Activated CD8-positive, alpha-beta memory T cell treated with anti-CD3 and anti-CD28 coated beads, Interleukin-2, amount 50 U/mL, for 1 hour (primary cell): ENCODE results near the gene FAM98B.

Experiments
- DNase-seq: peaks from one replicate; pipeline ENCODE4 v3.0.0-alpha.2; 2020; ENCODE audit errors: extremely low read depth

The FAM98B gene

DNA sequence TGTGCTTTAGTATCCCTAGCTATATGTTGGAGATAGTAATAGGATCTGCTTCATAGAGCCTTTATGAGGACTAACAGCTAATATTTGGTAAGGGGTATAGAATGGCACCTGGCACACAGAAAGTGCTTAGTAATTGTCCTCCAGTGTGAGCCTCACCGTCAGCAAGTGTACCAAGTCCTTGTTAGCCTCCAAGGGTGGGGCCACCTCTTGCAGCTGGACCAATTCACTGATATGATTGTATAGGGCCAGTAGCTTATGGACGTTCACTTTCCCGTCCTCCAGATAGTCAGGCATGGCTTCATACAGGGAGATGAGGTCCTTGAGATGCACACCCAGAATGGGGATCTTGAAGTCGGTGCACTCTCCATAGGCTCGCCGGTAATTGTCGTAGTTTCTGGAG lies 53.6 kb downstream of the FAM98B start:
- no peak for DNase-seq

DNA sequence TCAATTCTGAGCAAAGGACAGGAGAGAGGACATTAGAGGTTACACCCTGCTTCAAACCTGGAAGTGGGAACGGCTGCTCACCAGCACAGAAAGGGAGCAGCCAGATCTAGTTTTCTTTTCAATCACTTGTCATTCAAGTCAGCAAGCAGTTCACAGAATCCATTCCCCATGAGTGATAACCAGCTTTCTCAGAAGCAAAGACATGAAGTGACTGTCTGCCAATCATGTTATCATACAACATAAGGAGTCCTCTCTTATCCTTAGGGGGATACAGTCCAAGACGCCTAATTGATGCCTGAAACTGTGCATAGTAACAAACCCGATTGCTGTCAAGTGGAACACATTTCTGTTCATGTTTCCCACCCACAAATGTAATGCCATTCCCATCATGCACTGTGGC lies 54.7 kb downstream of the FAM98B start:
- no peak for DNase-seq

DNA sequence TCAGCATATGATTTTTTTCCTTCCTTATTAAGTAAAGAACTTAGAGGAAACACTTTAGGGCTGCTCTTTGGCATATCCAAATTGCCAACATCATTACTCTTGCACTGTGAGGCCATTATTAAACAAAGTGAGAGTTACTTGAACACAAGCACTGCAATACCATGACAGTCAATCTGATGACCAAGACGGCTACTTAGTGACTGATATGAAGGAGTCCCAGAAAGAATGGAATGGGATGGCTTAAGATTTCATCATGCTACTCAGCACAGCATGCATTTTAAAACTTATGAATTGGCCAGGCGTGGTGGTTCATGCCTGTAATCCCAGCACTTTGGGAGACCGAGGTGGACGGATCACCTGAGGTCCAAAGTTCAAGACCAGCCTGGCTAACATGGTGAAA lies 55.2 kb downstream of the FAM98B start:
- DNase-seq = no peak

DNA sequence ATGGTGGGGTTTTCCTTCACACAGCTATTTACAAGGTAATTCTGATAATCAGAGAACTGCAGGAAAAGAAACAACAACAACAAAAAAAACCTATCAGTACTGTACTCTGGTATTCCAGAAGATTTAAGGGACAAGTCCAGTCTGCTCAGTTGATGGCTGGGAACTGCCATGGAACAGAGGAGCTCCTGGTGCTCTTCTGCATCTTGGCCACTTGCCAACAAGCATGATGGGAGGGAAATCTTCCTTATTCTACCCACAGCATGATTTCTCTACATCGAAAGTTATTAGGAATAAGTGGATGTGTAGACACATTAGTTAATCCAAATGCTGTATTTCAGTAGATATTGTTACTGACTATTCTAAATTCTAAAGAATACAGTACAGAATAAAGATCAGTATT lies 59.0 kb downstream of the FAM98B start:
- no peak for DNase-seq

DNA sequence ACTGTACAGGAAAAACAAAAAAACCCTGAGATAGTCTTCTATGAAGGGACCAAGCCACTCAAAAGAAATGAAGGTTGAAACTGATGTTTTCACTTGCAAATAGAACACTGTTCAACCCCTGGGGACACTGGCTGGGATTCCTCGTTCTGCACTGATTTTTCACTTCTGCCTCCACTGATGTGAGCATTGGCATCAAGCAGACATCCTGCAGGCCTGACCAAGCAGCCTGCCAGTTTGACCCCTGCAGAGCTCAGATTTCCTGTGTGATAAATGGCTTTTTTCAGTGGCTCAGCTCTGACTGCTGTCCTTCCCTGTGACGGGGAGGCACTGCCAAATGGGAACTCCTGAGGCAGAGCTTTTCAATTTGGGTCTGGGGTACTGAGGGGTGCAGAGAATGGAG lies 60.7 kb downstream of the FAM98B start:
- no peak for DNase-seq

DNA sequence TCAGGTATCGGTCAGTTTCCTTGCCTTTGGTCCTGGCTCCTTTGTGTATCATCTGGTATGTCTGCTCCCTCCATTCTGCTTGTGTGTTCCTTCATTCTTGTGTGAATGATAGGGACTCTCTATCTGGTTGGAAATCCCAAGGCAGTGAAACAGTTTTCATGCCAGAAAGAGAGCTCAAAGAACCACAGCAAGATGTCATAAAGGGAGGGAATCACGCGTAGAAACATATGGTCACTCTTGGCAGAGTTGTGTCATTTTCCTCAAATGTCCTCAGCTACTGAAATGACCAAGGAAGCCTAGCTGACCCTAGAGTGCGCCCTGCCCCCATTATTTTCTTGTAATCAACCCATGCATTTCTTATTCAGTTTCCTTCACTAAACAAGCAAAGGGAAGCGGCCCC lies 62.7 kb downstream of the FAM98B start:
- no peak for DNase-seq

DNA sequence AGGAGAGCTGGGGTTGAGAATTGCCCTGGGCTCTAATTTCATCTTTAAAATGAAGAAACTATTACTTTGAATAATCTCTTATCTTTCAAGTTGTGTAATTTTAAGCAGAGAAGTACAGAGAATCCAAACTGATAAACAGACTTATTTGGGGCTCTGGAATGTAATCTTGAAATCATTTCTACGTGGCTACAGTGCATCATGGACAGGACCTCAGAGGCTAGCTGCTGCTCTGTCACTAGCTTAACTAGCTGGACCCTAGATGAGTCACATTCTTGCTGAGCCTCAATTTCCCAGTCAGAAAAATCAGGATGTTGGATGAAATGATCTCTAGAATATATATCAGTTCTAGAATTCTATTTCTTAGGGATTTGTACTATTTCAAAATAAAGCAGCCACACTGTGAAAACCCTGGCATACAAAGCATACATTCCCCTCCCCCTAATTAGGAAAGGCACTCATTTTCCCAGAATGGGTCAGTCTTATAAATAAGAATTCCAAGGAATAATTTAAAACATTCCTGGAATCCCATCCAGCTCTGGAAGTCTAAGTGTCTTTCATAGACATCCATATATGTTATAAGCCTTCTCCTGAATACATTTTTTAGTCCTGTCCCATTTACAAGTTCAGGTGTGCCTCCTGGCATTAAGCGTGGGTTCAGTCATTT lies 63.5 kb downstream of the FAM98B start:
- no peak for DNase-seq

DNA sequence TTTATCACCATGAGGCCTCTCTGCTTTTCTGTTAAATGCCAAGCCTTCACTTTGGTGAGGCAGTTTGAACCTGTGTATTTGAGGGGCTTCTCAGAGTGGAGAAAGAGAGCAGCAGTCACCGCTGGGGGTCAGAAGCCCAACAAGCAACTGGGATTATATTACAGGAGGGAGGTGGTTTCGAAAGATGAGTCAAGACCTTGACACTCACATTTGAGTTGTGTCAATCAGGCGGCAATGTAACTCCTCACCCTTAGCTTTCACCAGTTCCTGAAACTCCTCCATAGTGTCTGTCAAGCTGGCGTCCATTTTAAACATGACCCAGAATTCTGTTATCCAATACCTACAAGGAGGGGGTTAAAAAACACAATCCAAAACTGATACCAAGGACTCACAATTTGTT lies 64.2 kb downstream of the FAM98B start:
- no peak for DNase-seq

DNA sequence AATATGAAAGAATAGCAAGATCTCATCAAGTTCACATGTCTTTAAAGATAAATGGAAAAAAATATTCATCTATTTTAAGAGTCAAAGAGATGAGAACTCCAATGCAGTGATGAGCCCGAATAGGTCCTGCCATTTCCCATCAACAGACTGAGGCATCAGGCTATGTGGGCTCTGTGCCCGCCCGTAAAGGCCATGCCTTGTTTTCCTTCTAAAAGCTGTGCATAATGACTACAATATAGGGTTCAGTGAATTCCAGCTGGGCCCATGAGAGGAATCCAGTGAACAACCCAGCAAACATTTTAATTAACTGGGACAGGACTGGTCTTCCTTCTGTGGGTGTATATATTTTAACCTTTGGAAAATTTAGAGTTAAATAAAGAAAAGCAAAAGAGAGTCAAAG lies 66.1 kb downstream of the FAM98B start:
- no peak for DNase-seq

DNA sequence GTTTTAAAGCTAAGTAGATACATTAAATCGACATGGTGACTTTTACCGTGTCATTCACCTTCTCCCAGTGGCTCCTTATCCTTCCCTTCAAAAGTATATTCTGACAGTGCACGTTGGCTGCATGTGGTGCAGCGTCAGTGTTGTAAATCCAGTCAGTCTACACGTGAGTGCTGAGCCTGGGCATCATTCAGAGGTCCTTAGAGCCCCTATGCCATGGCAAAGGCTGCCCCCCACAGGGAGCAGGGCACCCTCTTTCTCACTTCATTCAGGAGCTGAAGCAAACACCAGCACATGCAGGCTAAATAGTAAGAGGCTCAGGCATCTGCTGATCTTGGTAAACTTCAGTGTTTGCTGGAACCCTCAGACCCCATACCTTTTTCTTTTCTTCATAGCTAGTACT lies 67.4 kb downstream of the FAM98B start:
- DNase-seq = no peak

DNA sequence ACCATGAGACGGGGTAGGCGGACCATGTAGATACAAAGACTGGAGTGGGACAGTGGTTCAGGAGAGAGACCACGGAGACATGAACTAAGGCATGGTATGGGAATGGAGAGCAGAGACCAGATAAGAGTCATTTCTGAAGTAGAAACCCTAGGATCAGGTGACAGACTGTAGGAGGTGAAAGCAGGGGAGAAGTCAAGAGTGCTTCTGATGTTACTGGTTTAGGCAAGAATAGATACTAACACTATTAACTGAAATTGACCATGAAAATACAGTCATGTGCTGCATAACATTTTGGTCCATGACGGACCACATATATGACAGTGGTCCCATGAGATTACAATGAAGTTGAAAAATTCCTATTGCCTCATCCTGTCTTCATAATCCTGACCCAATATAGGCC lies 69.0 kb downstream of the FAM98B start:
- DNase-seq = no peak

DNA sequence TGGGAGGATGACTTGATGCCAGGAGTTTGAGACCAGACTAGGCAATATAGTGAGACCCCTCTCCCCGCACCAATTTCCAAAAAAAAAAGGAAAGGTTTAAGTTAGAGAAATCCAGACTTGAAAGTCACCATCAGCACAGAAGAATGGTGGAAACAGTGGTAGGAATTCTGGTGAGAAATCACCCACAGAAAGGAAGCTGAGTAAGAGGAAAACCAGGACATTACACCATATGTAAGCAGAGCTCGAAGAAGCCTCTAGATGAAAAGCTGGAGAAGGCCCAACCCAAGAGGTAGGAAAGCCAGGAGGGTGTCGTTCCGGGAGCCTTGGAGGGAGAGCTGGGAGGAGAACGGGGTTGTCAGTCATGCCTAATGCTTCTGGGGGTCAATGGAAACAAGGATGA lies 70.2 kb downstream of the FAM98B start:
- no peak for DNase-seq

DNA sequence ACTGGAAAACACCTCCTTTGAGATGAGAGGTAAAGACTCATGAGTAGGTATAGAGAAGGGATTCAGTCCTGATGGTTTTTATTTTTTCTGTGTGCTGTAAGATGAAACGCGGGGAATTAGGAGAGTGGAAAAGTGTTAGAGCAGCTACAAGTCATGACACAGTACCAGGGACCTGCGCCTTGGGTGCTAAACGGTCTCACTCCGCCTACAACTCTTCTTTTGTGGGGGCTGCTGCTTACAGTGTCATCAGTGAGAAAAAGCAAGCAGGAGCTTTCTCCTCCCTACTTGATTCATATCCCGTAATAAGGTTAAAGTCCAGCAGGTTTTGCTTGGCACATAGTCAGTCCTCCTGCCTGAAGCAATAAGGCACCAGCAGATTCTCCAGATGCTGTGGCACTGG lies 71.6 kb downstream of the FAM98B start:
- no peak for DNase-seq

DNA sequence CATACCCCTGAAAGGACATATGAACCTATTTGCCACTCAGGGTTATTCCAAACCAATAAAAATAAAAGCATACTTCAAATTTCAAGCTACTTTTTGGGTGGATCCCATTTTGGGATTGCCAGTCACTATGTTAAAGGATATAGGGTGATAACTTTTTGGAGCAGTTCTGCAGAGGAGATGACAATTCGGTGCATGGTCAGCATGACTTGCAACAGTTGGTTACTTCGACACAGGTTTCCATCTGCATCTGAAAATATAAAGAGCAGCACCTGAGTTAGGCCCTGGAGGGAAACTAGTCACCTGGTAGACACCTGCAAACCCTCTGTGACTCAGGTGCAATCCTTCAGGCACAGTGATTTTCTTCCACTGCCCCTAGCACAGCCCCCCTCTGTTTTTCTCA lies 72.2 kb downstream of the FAM98B start:
- DNase-seq = no peak

DNA sequence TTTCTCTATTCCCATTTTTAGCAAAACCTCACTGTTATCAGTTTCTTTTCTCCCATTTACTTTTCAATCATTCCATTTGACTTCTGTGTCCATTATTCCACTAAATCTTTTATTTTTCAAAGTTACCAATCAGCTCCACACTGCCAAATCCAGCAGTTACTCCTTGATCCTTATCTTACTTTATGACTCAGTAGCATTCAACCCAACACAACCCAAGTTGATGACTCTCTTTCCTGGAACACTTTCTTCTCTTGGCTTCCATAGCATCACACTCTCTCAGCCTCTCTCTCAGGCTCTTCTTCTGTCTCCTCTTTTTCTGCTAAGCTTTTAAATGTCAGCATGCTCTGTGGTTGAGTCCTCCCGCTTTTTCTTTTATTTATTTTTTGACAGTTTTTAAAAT lies 74.4 kb downstream of the FAM98B start:
- DNase-seq = no peak

DNA sequence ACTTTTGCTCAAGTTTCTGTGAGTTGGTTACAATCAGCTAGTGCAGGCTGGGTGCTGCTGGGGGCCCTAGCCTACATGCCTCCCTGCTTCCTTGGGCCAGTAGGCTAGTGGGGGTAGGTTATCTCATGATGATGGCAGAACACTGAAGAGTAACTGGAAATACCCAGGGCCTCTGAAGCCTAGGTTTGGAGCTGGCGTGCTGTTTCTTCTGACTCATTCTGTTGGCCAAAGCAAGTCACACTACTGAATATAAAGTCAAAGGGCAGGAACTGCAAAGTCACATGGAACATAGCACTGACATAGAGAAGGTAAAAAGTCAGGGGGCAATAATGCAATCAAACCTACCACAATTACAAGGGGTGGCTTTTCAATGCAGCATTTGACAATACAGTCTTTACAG lies 76.2 kb downstream of the FAM98B start:
- no peak for DNase-seq

DNA sequence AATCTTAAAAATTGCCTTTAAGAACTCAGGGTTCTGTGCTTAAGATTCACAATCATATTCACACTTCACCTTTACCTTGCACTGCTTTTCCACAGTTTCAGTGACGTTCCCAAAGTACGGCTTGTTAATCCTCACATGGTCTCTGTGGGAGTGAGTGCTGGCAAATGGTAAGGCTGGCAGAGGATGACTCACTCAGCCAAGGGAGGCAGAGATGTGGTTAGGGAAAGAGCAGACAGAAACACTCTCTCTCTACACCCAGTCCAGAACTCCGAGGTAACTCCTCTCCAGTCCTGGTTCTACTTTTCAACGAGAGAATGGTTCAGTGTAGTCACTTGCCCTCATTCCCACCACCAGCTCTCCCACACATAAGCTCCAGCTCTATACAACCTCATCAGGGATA lies 77.6 kb downstream of the FAM98B start:
- no peak for DNase-seq

DNA sequence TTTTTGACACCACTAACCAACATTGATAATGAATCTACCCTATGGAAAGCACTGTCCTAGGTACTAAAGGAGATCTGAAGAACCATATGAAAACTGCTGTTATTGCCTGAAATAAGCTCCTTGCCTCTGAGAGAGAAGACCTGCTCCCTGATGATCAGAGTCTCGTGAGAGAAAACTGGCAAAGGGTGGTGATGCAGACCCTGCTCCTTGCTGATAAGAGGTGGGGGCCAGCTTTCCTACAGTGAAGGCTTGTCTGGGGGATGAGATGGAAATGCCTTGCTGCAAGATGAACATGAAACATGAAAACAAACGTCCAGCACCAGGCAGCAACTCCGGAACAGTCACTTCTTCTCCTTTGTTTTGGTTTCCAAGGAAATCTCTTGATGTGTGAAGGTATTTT lies 78.8 kb downstream of the FAM98B start:
- DNase-seq = no peak

DNA sequence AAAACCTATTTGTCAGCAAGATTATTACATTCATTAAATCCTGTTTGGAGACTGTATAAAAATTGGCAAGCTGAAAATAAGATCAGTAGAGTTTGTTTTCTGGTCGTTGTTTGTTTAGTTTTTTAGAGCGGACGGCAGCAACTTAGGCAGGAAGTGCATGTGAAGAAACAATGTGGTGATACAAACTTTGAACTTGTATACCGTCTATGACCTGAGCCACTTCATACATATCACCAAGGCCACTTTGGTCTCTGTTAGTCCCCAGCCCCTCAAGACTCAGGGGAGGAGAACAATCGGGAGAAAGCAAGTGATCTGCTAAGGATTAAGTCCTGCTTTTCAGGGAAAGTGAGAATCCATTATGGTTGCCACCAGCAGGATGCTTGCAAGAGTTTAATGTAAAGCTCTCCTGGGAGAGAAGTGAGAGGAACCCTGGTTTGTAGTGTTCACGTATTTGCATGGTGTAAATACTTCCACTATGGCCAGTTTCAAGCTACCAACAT lies 79.5 kb downstream of the FAM98B start:
- no peak for DNase-seq

DNA sequence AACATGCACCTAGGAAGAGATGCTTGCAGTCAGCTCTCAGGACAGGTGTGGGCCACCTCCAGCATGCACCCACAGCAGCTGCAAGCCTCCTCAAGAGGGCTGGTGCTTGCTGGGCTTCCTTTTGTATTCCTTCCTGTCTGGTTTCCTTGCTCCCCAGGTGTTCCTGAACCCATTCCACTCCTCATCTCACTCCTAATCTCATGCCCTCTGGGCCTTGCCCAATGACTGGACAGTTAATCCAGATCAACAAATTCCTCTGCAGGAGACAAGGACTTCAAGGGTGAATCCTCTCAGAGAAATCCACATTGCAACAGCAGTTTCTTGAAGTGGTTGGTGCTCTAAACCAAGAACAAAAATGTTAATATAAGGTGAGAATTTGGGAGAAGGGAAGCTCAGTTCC lies 80.0 kb downstream of the FAM98B start:
- no peak for DNase-seq

DNA sequence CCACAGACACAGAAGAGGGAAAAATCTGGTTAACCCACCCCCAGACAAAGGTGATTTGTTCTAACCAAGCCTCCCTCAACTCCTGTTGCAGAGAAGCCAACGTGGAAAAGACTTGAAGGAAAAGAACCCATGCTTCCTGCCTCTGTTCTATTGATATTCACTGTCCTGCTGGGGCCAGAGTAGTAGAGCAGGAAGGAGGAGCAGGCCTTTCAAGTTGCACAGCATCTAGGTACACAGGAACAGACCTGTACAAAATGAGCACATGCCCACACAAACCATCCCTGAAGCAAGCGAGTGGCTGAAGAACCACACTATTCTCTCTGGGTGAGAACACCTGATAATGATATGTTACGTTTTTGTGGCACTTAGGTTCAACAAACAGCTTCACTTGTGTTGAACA lies 80.8 kb downstream of the FAM98B start:
- no peak for DNase-seq

DNA sequence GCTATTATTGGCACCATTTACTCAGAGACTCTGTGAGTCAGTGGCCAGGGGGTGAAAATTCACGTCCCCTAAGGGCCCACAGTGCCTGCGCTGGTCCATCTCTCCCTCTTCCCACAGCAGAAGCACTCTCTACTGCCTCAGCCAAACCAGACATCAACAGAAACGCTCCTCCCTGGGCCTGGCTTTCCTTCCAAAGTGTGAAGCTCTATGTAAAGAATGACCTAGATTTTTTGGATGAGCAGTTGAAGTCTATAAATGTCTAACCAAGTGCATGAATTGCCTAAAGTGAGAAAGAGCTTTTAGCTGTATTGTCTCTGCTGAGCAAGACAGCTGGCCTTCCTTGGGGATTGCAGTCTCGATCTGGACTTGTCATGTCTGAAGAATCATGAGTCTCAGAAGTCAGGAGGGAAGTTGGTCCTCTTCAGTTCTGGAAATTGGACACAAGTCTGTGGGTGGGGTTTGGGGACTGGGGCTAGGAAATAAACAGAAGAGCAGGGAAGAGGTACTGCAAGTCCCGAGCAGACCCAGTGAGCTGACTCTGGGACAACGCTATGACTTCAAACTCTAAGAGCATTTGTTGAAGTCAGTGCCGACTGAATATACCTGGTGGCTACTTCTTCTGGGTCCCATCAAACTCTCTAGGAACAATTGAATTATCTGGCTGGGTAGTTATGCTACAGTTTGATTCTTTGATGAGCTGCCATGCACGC lies 81.7 kb downstream of the FAM98B start:
- DNase-seq = no peak

DNA sequence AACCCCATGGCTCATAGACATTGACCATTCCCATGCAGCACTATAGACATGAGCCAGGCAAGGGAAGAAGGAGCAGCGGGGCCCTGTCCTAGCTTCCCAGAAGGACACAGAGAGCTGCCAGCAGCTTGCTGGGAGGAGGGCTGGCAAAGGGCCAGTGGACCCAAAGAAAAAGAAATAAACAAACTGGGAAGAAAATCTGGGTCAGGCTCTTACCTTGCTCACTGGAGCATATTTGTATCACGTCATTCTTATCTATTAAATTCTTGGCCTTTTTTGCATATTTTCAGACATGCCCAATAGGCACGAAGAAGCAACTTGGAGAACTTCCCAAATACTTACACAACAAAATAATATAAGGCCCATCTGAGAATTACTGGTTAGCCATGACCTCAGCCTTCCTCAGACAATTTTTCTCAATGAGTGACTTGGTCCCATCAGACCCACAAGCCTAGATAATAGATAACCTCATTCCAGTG lies 82.3 kb downstream of the FAM98B start:
- no peak for DNase-seq
